Stimulated activated naive CD4-positive, alpha-beta T cell treated with Interleukin-2 at 50 U/mL for 16 hours (primary cell): ENCODE results near the gene ANKRD6.

Source experiments
- DNase-seq: peaks from one replicate; lab custom pipeline; 2025; lab: John Stamatoyannopoulos, UW

ANKRD6 gene

GRCh38 chr6:89657445-89658158 lies 224.7 kb downstream of the ANKRD6 start:
- DNase-seq = no peak

- no peak for DNase-seq
Measured at GRCh38 chr6:89660981-89661380, 228.0 kb downstream of the ANKRD6 start.

GRCh38 chr6:89661559-89661958 lies 228.6 kb downstream of the ANKRD6 start:
- no peak for DNase-seq

- no peak for DNase-seq
Measured at GRCh38 chr6:89662659-89663223, 229.8 kb downstream of the ANKRD6 start.

GRCh38 chr6:89667872-89668556 lies 235.1 kb downstream of the ANKRD6 start:
- no peak for DNase-seq

- no peak for DNase-seq
Measured at GRCh38 chr6:89669002-89669401, 236.1 kb downstream of the ANKRD6 start.

- no peak for DNase-seq
Measured at GRCh38 chr6:89670935-89671565, 238.1 kb downstream of the ANKRD6 start.

- no peak for DNase-seq
Measured at GRCh38 chr6:89675949-89676748, 243.2 kb downstream of the ANKRD6 start.

GRCh38 chr6:89678531-89678930 lies 245.6 kb downstream of the ANKRD6 start:
- no peak for DNase-seq

GRCh38 chr6:89679215-89680120 lies 246.5 kb downstream of the ANKRD6 start:
- DNase-seq = no peak

GRCh38 chr6:89680150-89680549 lies 247.2 kb downstream of the ANKRD6 start:
- no peak for DNase-seq

GRCh38 chr6:89680551-89680950 lies 247.6 kb downstream of the ANKRD6 start:
- no peak for DNase-seq

- DNase-seq = no peak
Measured at GRCh38 chr6:89681983-89682564, 249.1 kb downstream of the ANKRD6 start.

- DNase-seq = no peak
Measured at GRCh38 chr6:89682991-89683390, 250.0 kb downstream of the ANKRD6 start.
